ENCODE measurements around the gene LIMS2. TPM values are rescaled to one million over a fixed set of nuclear protein-coding genes. Genes with fewer than 3 reads are reported as not detected.

The LIMS2 gene
- total and polyA plus RNA-seq, 2 of the 8 experiments (the other 6 are each of a cell fraction or from before 2014, with no cell fraction given), result 3.3 to 4.8 TPM

DNA sequence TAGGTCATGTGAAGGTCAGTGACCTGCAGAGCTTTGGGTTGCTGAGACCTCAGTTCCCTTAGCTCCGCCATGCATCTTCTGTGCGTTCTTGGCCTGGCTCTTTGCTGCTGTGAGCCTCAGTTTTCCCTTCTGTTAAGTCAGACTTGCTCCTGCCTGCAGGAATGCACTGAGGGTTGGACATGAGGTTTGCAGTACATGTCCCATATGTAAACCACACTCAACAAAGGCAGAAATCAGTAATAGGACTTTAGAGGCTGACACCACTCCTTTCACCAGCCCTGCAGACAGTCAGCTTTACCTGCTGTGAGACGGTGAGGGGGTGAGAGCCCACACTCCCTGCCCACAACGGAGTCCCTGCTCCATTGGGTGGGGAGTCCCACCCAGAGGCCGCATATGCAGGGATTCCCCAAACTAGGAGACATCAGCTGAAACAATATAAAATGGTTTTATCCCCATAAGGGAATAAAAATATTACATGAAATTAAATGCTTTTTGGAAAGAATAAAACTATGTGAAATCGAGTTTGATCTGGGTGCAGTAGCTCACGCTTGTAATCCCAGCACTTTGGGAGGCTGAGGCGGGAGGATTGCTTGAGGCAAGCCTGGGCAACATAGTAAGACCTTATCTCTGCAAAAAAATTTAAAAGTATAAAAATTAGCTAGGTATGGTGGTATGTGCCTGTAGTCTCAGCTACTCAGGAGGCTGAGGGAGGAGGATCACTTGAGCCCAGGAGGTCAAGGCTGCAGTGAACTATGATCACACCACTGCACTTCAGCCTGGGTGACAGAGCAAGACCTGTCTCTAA is 84.7 kb downstream of the LIMS2 start:
- DNase-seq (ENCODE audit: low read depth in 1 of 2, low spot score in 2 of 2), result no peak
- Histone ChIP-seq H3K23me2 (ENCODE audit: low read depth, low read length) (peaks cover 10% of the 10 kb centered on the region; the same call in 1 of the 2 replicates), H2AK5ac (ENCODE audit: low read depth, low read length) (0 out of 2 replicates have a peak overlapping the region, but pooled peaks have one; percentile 61), H3K27ac (ENCODE audit: low read depth, low read length) (no peak overlapping the region), H3K56ac (replicated peaks; ENCODE audit: insufficient read length, low read depth, low read length) (no peak overlapping the region), H4K91ac (replicated peaks; ENCODE audit: insufficient read length, low read length) (no peak overlapping the region), H3K4me3 (ENCODE audit: extremely low read depth in 1 of 4, insufficient read depth in 2 of 4, low read depth in 3 of 4, low read length in 4 of 4) (no peak overlapping the region), H3K4me2 (ENCODE audit: insufficient read depth in 1 of 2, low read depth in 2 of 2, low read length in 2 of 2) (no peak overlapping the region), H3K36me3 (ENCODE audit: control insufficient read depth in 2 of 4, insufficient read depth in 4 of 4, low read length in 3 of 4) (no peaks in the 10 kb centered on the region), H2BK12ac (ENCODE audit: low read depth, low read length) (no peak overlapping the region), H3K9me3 (ENCODE audit: insufficient read depth in 2 of 2, low read depth in 1 of 2, low read length in 1 of 2) (no peaks in the 10 kb centered on the region), H2AFZ (ENCODE audit: low read length) (no peak overlapping the region), H4K20me1 (replicated peaks in 1 of 2; ENCODE audit: control insufficient read depth in 1 of 2, insufficient read depth in 2 of 2, low read length in 2 of 2) (no peaks in the 10 kb centered on the region), H3K4me1 (replicated peaks in 1 of 4; ENCODE audit: control insufficient read depth in 3 of 4, insufficient read depth in 4 of 4, low read length in 3 of 4) (peaks cover 0 to 4% (median 0%) of the 10 kb centered on the region in 4 experiments; a peak in 1 of 7 replicates), H3K23ac (ENCODE audit: insufficient read length) (no peak overlapping the region), H2BK20ac (ENCODE audit: low read length) (no peak overlapping the region), H3K4ac (replicated peaks; ENCODE audit: insufficient read length, low read depth, low read length) (no peak overlapping the region), H3K18ac (ENCODE audit: extremely low read depth, low read length) (no peak overlapping the region), H2BK120ac (replicated peaks; ENCODE audit: low read depth, low read length) (no peak overlapping the region), H3K27me3 (replicated peaks in 1 of 4; ENCODE audit: control insufficient read depth in 3 of 4, extremely low read depth in 1 of 4, insufficient read depth in 3 of 4, low read length in 3 of 4) (no peaks in the 10 kb centered on the region), H3K14ac (ENCODE audit: insufficient read length) (no peak overlapping the region), H2BK5ac (ENCODE audit: low read depth, low read length) (no peak overlapping the region), H3K9ac (replicated peaks in 1 of 4; ENCODE audit: extremely low read depth in 1 of 4, low read depth in 3 of 4, low read length in 3 of 4) (no peak overlapping the region), H3K79me2 (ENCODE audit: control insufficient read depth in 1 of 2, insufficient read depth in 2 of 2, low read length in 2 of 2) (no peaks in the 10 kb centered on the region), H2BK15ac (ENCODE audit: low read length) (no peak overlapping the region), H4K5ac (ENCODE audit: insufficient read length, low read depth, low read length) (no peak overlapping the region), H4K8ac (ENCODE audit: extremely low read depth, insufficient read depth, low read length) (no peak overlapping the region), H3K79me1 (ENCODE audit: low read depth, low read length) (no peaks in the 10 kb centered on the region)
- TF ChIP-seq RBBP5 (IDR thresholded peaks at IDR 0.05; ENCODE audit: borderline replicate concordance, low read depth, low read length), result no peak
- TF ChIP-seq, protein P1, sequence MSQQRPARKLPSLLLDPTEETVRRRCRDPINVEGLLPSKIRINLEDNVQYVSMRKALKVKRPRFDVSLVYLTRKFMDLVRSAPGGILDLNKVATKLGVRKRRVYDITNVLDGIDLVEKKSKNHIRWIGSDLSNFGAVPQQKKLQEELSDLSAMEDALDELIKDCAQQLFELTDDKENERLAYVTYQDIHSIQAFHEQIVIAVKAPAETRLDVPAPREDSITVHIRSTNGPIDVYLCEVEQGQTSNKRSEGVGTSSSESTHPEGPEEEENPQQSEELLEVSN (IDR thresholded peaks at IDR 0.05), result no peak
- TF ChIP-seq SIRT6 (IDR thresholded peaks at IDR 0.05; ENCODE audit: low read length), result no peak
- no peak for TF ChIP-seq GTF2F1 (IDR thresholded peaks at IDR 0.05; ENCODE audit: borderline replicate concordance, low read depth, low read length)
- no peak for TF ChIP-seq EZH2 (IDR thresholded peaks at IDR 0.05; ENCODE audit: low read depth, low read length, severe bottlenecking)
- TF ChIP-seq, protein P2, sequence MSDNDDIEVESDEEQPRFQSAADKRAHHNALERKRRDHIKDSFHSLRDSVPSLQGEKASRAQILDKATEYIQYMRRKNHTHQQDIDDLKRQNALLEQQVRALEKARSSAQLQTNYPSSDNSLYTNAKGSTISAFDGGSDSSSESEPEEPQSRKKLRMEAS (IDR thresholded peaks at IDR 0.05), result no peak
- TF ChIP-seq KDM5A (IDR thresholded peaks at IDR 0.05; ENCODE audit: low read length), result no peak
- no peak for TF ChIP-seq MAFK (IDR thresholded peaks at IDR 0.05; ENCODE audit: low read depth, low read length)
- TF ChIP-seq KDM1A (IDR thresholded peaks at IDR 0.05; ENCODE audit: borderline replicate concordance, low read length), result no peak
- TF ChIP-seq RFX5 (IDR thresholded peaks at IDR 0.05; ENCODE audit: borderline replicate concordance, low read depth, low read length), result no peak
- POLR2A ChIA-PET (ENCODE audit: partially characterized antibody), result interaction anchor here (1.0 to 1.2 kb wide), 2 partner anchors 8 to 24 kb away, joined by 3 to 5 read pairs; no protein-coding TSS in a partner anchor
- CTCF ChIA-PET (ENCODE audit: partially characterized antibody), result interaction anchor here (0.6 to 7.0 kb wide), 50 partner anchors 8 to 291 kb away, joined by 3 to 160 read pairs (median 6); partner anchors contain the start of genes GPR17 and LIMS2
- FAIRE-seq, result no peak
- 91% methylated on average over 8 of the region's 8 CpGs; no CpG with 5 or more reads in 1 of the 2 experiments for WGBS, 2 experiments (ENCODE audit: extremely low coverage in 1 of 2, insufficient coverage in 1 of 2, insufficient read length in 1 of 2, insufficient replicate concordance in 2 of 2, low coverage in 1 of 2, low lambda C conversion rate in 2 of 2, missing lambda C conversion rate in 1 of 2)
